ENCODE data around the gene TTC34.

GRCh38 chr1:2795926-2796325 is 5.6 kb downstream of the TTC34 start:
- TF ChIP-seq CTCF (IDR thresholded peaks at IDR 0.05) (no peak), POLR2A (IDR thresholded peaks at IDR 0.05) (no peak)
